Endothelial cell (in vitro differentiated cells): ENCODE measurements around the gene WNT3A. TPM values are rescaled to one million over a fixed set of nuclear protein-coding genes. Genes with fewer than 3 reads are reported as not detected.

Experiments
- DNase-seq: peaks from one replicate; pipeline ENCODE4 v3.0.0; 2021; ENCODE audit warnings: low spot score
- H3K27ac Mint-ChIP-seq: one replicate; pipeline ENCODE4 v1.8.0; 2021; ENCODE audit warnings: mixed read lengths, inconsistent platforms; ENCODE audit not compliant: unreplicated experiment
- H3K27me3 Mint-ChIP-seq: one replicate; pipeline ENCODE4 v1.8.0; 2021; ENCODE audit warnings: mild to moderate bottlenecking, moderate library complexity, mixed read lengths, inconsistent platforms; ENCODE audit not compliant: unreplicated experiment
- H3K36me3 Mint-ChIP-seq: one replicate; pipeline ENCODE4 v1.8.0; 2021; ENCODE audit warnings: mild to moderate bottlenecking, low read depth, mixed read lengths, inconsistent platforms; ENCODE audit not compliant: unreplicated experiment
- H3K4me1 Mint-ChIP-seq: one replicate; pipeline ENCODE4 v1.8.0; 2021; ENCODE audit warnings: mild to moderate bottlenecking, mixed read lengths, inconsistent platforms; ENCODE audit not compliant: unreplicated experiment
- H3K4me3 Mint-ChIP-seq: one replicate; pipeline ENCODE4 v1.8.0; 2021; ENCODE audit warnings: mild to moderate bottlenecking, mixed read lengths, inconsistent platforms; ENCODE audit not compliant: unreplicated experiment
- H3K9me3 Mint-ChIP-seq: one replicate; pipeline ENCODE4 v1.8.0; 2021; ENCODE audit warnings: mixed read lengths, inconsistent platforms; ENCODE audit not compliant: unreplicated experiment
- CTCF ChIP-seq: fragments of 200-600 bp; sonication (generic); IDR thresholded peaks from one replicate; pipeline ENCODE4 v1.5.0; 2021; ENCODE audit warnings: antibody characterized with exemption; ENCODE audit not compliant: unreplicated experiment
- total RNA-seq: library from RNA; stranded (reverse); fragmentation: NEBNext Ultra II Directional; extraction: Animal tissue kit (Norgen Biotek cat#: 25700); gene quantifications from one replicate; pipeline ENCODE4 v1.2.1, GENCODE V29; 2021; ENCODE audit not compliant: unreplicated experiment

The WNT3A gene
- total RNA-seq, 1 donor from 2014 or later: not detected

- Mint-ChIP-seq H3K9me3 (no peaks in the 10 kb centered on the region), H3K4me1 (peaks cover 76% of the 10 kb centered on the region), H3K27ac (peak overlapping the region; percentile 63), H3K4me3 (peak overlapping the region; percentile 74), H3K36me3 (peaks cover 13% of the 10 kb centered on the region), H3K27me3 (peaks cover 17% of the 10 kb centered on the region)
- no peak for TF ChIP-seq CTCF
- no peak for DNase-seq
Observed at GRCh38 chr1:228088586-228089498, 82.0 kb downstream of the WNT3A start.

- TF ChIP-seq CTCF: no peak
- Mint-ChIP-seq H3K27ac (peak overlapping the region; percentile 63), H3K9me3 (no peaks in the 10 kb centered on the region), H3K27me3 (peaks cover 14% of the 10 kb centered on the region), H3K4me1 (peaks cover 72% of the 10 kb centered on the region), H3K4me3 (peak overlapping the region; percentile 77), H3K36me3 (peaks cover 18% of the 10 kb centered on the region)
- DNase-seq: no peak
Observed at GRCh38 chr1:228089519-228090380, 83.0 kb downstream of the WNT3A start.

- TF ChIP-seq CTCF: no peak
- Mint-ChIP-seq H3K4me1 (peaks cover 68% of the 10 kb centered on the region), H3K27ac (no peak overlapping the region), H3K4me3 (no peak overlapping the region), H3K27me3 (peaks cover 18% of the 10 kb centered on the region), H3K9me3 (no peaks in the 10 kb centered on the region), H3K36me3 (peaks cover 24% of the 10 kb centered on the region)
- DNase-seq: no peak
Observed at GRCh38 chr1:228090613-228091081, 83.8 kb downstream of the WNT3A start.

- DNase-seq: no peak
- TF ChIP-seq CTCF: no peak
- peaks cover 21% of the 10 kb centered on the region for H3K27me3 Mint-ChIP-seq
- peaks cover 67% of the 10 kb centered on the region for H3K4me1 Mint-ChIP-seq
- H3K9me3 Mint-ChIP-seq: no peaks in the 10 kb centered on the region
- H3K27ac Mint-ChIP-seq: no peak overlapping the region
- peak overlapping the region; percentile 4 for H3K4me3 Mint-ChIP-seq
- H3K36me3 Mint-ChIP-seq: peaks cover 27% of the 10 kb centered on the region
Observed at GRCh38 chr1:228091084-228091483, 84.3 kb downstream of the WNT3A start.
